Measurements from ENCODE around the gene PROK1. TPM values are rescaled to one million over a fixed set of nuclear protein-coding genes. Genes with fewer than 3 reads are reported as not detected.

PROK1 gene
- polyA plus RNA-seq, 1 donor (not counting 4 experiments of a cell fraction or from before 2014, with no cell fraction given): not detected

DNA sequence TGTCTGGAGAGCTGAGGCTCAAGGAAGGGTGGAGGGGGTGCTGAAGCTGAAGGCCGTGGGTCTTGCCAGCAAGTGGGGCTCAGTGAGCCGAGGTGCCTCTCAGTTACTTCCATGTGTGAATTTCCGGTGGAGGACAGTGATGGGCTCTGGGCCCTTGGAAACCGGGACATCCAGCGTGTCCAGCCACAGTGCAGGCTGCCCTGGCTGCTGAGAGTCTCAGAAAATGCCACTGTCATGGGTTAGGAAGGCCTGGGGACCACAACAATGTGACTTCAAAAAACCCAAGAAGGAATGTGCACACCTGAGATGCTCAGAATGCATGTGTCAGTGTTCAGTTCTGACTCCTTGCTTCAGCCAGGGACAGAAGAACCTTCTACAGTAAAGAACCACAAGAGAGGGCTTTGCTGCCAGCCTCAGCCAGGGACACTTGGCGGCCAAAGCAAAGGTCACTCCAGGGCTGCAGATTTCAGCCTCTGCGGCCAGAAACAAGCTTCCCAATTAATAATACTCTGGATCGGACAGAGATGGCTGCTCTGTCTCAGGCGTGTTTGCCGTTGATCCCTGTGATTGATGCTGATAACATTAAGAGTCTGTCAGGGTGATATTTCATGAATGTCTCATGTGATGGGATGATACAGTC lies 30.8 kb upstream of the PROK1 start:
- TF ChIP-seq EZH2 (IDR thresholded peaks at IDR 0.05; ENCODE audit: low read length): no peak
- TF ChIP-seq, protein P1, sequence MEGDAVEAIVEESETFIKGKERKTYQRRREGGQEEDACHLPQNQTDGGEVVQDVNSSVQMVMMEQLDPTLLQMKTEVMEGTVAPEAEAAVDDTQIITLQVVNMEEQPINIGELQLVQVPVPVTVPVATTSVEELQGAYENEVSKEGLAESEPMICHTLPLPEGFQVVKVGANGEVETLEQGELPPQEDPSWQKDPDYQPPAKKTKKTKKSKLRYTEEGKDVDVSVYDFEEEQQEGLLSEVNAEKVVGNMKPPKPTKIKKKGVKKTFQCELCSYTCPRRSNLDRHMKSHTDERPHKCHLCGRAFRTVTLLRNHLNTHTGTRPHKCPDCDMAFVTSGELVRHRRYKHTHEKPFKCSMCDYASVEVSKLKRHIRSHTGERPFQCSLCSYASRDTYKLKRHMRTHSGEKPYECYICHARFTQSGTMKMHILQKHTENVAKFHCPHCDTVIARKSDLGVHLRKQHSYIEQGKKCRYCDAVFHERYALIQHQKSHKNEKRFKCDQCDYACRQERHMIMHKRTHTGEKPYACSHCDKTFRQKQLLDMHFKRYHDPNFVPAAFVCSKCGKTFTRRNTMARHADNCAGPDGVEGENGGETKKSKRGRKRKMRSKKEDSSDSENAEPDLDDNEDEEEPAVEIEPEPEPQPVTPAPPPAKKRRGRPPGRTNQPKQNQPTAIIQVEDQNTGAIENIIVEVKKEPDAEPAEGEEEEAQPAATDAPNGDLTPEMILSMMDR (optimal IDR thresholded peaks at IDR 0.05 in 1 of 3, IDR thresholded peaks at IDR 0.05 in 1 of 3, conservative IDR thresholded peaks at IDR 0.05 in 1 of 3; ENCODE audit: extremely low read depth in 1 of 3, insufficient read depth in 2 of 3, low read length in 3 of 3): no peak
- Histone ChIP-seq H3K79me2 (ENCODE audit: control insufficient read depth, insufficient read depth, low read length) (no peaks in the 10 kb centered on the region), H3K9ac (ENCODE audit: control insufficient read depth, extremely low read depth, insufficient read depth, low read length) (no peak overlapping the region), H3K27ac (ENCODE audit: control insufficient read depth, insufficient read depth, low read length) (no peak overlapping the region), H4K20me1 (ENCODE audit: control insufficient read depth, extremely low read depth, insufficient read depth, low read length) (no peaks in the 10 kb centered on the region), H3K4me1 (ENCODE audit: control insufficient read depth, extremely low read depth, insufficient read depth, low read length) (no peaks in the 10 kb centered on the region), H3K27me3 (ENCODE audit: control insufficient read depth, extremely low read depth, insufficient read depth, low read length) (no peaks in the 10 kb centered on the region), H3K4me2 (ENCODE audit: control insufficient read depth, extremely low read depth, insufficient read depth, low read depth, low read length) (no peak overlapping the region), H3K36me3 (ENCODE audit: control insufficient read depth in 2 of 2, extremely low read depth in 1 of 2, insufficient read depth in 2 of 2, low read length in 2 of 2) (no peaks in the 10 kb centered on the region), H3K9me1 (ENCODE audit: control insufficient read depth, extremely low read depth, insufficient read depth, low read length) (no peaks in the 10 kb centered on the region), H3K9me3 (ENCODE audit: control insufficient read depth, low read depth, low read length) (no peaks in the 10 kb centered on the region), H3K4me3 (ENCODE audit: control insufficient read depth in 2 of 3, extremely low read depth in 1 of 3, insufficient read depth in 2 of 3, low read depth in 1 of 3, low read length in 3 of 3) (no peak overlapping the region), H2AFZ (ENCODE audit: control insufficient read depth, low read length) (no peak overlapping the region)
- no peak for FAIRE-seq
- dilution Hi-C loops (cut with MboI; ENCODE audit: extremely low pct_ligation_motif_present, low sequenced_read_pairs): no loop called here
- no peak for DNase-seq (ENCODE audit: low read depth, low spot score)

DNA sequence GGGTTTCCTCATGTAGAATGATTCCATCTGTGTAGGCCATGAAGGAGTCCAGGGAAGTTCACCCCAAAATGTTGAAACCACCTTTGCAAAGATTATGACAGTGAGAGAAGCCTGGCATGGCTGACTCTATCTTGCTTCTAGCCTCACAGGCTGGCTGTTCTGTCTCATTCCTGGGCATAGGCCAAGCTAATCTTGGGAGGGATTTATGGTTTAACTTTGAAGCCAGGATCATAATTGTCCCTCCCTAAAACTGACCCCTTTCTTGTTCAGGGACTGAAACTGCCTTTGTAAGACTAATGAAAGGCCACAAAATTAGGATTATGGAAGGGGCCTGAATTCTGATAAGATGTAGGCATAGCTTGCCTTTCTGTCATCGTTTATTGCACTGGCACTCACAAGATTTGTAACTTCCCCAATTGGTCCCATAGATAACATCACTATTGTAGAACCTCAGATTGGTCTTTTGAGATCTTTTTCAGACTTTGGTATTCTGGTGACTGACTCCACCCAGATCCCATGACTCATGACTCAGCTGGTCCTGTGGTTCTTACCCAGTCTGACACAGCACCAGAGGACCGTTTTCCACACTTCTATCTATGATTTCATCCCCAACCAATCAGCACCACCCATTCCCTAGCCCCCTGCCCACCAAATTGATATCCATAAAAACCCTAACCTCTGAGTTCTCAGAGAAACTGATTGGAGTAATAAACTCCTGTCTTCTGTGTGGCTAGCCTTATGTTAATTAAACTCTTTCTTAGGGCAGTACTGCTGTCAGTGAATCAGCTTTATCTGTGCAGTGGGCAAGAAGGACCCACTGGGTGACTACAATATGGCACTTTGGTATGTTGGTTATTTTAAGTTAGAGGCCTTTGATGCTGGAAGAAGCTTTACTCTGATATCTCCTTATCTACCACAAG lies 29.8 kb upstream of the PROK1 start:
- H3K79me2 ChIP-seq (ENCODE audit: control insufficient read depth, insufficient read depth, low read length): no peaks in the 10 kb centered on the region
- no peaks in the 10 kb centered on the region for H3K9me1 ChIP-seq (ENCODE audit: control insufficient read depth, extremely low read depth, insufficient read depth, low read length)
- no peaks in the 10 kb centered on the region for H3K4me1 ChIP-seq (ENCODE audit: control insufficient read depth, extremely low read depth, insufficient read depth, low read length)
- H3K9me3 ChIP-seq (ENCODE audit: control insufficient read depth, low read depth, low read length): no peaks in the 10 kb centered on the region
- no peak overlapping the region for H3K4me2 ChIP-seq (ENCODE audit: control insufficient read depth, extremely low read depth, insufficient read depth, low read depth, low read length)
- H4K20me1 ChIP-seq (ENCODE audit: control insufficient read depth, extremely low read depth, insufficient read depth, low read length): no peaks in the 10 kb centered on the region
- H3K9ac ChIP-seq (ENCODE audit: control insufficient read depth, extremely low read depth, insufficient read depth, low read length): no peak overlapping the region
- H3K4me3 ChIP-seq (ENCODE audit: control insufficient read depth in 2 of 3, extremely low read depth in 1 of 3, insufficient read depth in 2 of 3, low read depth in 1 of 3, low read length in 3 of 3): no peak overlapping the region
- FAIRE-seq (no peak), DNase-seq (ENCODE audit: low read depth, low spot score) (no peak)
- no peak overlapping the region for H3K27ac ChIP-seq (ENCODE audit: control insufficient read depth, insufficient read depth, low read length)
- dilution Hi-C loops (cut with MboI; ENCODE audit: extremely low pct_ligation_motif_present, low sequenced_read_pairs): no loop called here
- H2AFZ ChIP-seq (ENCODE audit: control insufficient read depth, low read length): no peak overlapping the region
- TF ChIP-seq EZH2 (IDR thresholded peaks at IDR 0.05; ENCODE audit: low read length): no peak
- TF ChIP-seq, protein P1 (optimal IDR thresholded peaks at IDR 0.05 in 1 of 3, IDR thresholded peaks at IDR 0.05 in 1 of 3, conservative IDR thresholded peaks at IDR 0.05 in 1 of 3; ENCODE audit: extremely low read depth in 1 of 3, insufficient read depth in 2 of 3, low read length in 3 of 3): no peak
- no peaks in the 10 kb centered on the region for H3K27me3 ChIP-seq (ENCODE audit: control insufficient read depth, extremely low read depth, insufficient read depth, low read length)
- H3K36me3 ChIP-seq (ENCODE audit: control insufficient read depth in 2 of 2, extremely low read depth in 1 of 2, insufficient read depth in 2 of 2, low read length in 2 of 2): no peaks in the 10 kb centered on the region

All from keratinocyte (primary cell).